ENCODE measurements around the gene GATA5. TPM values are rescaled to one million over a fixed set of nuclear protein-coding genes. Genes with fewer than 3 reads are reported as not detected.

GATA5 gene
- total and polyA plus RNA-seq, 2 donors (not counting 3 experiments of a cell fraction or from before 2014, with no cell fraction given) = not detected

DNA sequence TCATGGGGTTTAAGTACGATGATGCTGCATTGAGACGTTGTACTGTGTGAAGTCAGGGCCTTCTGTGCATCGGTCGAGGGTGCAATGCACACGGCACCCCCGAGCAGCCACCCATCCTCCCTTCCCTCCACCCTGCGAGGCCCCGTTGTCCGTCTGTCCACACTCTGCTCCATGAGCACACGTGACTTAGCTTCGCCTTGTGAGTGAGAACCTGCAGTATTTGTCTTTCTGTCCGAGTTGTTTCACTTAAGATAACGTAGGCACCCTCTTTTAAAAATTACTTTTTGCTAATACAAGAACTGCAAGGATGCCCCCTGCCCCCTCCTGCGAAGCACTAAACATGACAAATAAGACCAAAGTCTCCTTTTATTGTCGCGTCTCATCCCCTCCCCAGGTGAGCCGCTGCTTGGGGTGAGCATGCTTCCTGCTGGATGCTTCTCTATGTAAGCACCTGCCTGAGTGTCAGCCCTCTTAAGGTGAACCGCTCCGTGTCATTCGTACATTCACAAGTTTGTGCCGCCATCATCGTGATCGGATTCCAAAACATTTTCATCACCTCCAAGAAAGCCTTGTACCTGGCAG is 44.8 kb downstream of the GATA5 start:
- Histone ChIP-seq H3K27me3 (ENCODE audit: control insufficient read depth in 2 of 2, insufficient read depth in 2 of 2, low read length in 2 of 2) (peaks cover 23 to 26% of the 10 kb centered on the region in 2 experiments), H3K9me3 (replicated peaks; ENCODE audit: control insufficient read depth, insufficient read depth, low read length) (no peaks in the 10 kb centered on the region), H3K4me3 (replicated peaks in 1 of 3; ENCODE audit: insufficient read depth in 1 of 3, low read depth in 1 of 3, low read length in 3 of 3) (no peak overlapping the region), H3K27ac (ENCODE audit: insufficient read depth, low read depth, low read length) (no peak overlapping the region), H2AFZ (ENCODE audit: low read depth, low read length) (no peak overlapping the region), H3K9ac (replicated peaks; ENCODE audit: extremely low read depth, insufficient read depth, low read length) (no peak overlapping the region), H3K9me1 (replicated peaks; ENCODE audit: control insufficient read depth, extremely low read depth, insufficient read depth, low read length) (no peaks in the 10 kb centered on the region), H3K79me2 (ENCODE audit: control insufficient read depth, insufficient read depth, low read length) (no peaks in the 10 kb centered on the region), H3K4me2 (ENCODE audit: insufficient read depth, low read length) (no peak overlapping the region), H4K20me1 (replicated peaks; ENCODE audit: control insufficient read depth, extremely low read depth, insufficient read depth, low read length) (no peaks in the 10 kb centered on the region), H3K4me1 (ENCODE audit: control insufficient read depth, extremely low read depth, insufficient read depth, low read length) (no peaks in the 10 kb centered on the region), H3K36me3 (ENCODE audit: control insufficient read depth in 2 of 2, extremely low read depth in 1 of 2, insufficient read depth in 2 of 2, low read length in 2 of 2) (no peaks in the 10 kb centered on the region)
- intact Hi-C loops (cut with micrococcal nuclease) (no loop called here), dilution Hi-C loops (cut with MboI; ENCODE audit: extremely low pct_ligation_motif_present, low sequenced_read_pairs) (no loop called here)
- ChIA-PET POLR2A (no interaction called here), CTCF (interaction anchor here (1.0 kb wide), 1 partner anchor 21 kb away, joined by 3 read pairs; no protein-coding TSS in a partner anchor)
- no peak for FAIRE-seq
- TF ChIP-seq GATA2 (IDR thresholded peaks at IDR 0.05; ENCODE audit: insufficient read depth, insufficient read length, low read depth, low read length) (no peak), POLR2AphosphoS5 (IDR thresholded peaks at IDR 0.05; ENCODE audit: insufficient read depth, low read depth, low read length) (no peak), FOS (IDR thresholded peaks at IDR 0.05; ENCODE audit: borderline replicate concordance, insufficient read depth, low read length) (no peak), EZH2 (IDR thresholded peaks at IDR 0.05; ENCODE audit: borderline replicate concordance, low read depth, low read length, severe bottlenecking) (no peak), MYC (IDR thresholded peaks at IDR 0.05; ENCODE audit: low read depth, low read length) (no peak), JUN (IDR thresholded peaks at IDR 0.05; ENCODE audit: borderline replicate concordance, insufficient read depth, insufficient read length, low read depth) (no peak), POLR2A (IDR thresholded peaks at IDR 0.05; ENCODE audit: low read depth, low read length) (no peak)
- TF ChIP-seq, protein P1, sequence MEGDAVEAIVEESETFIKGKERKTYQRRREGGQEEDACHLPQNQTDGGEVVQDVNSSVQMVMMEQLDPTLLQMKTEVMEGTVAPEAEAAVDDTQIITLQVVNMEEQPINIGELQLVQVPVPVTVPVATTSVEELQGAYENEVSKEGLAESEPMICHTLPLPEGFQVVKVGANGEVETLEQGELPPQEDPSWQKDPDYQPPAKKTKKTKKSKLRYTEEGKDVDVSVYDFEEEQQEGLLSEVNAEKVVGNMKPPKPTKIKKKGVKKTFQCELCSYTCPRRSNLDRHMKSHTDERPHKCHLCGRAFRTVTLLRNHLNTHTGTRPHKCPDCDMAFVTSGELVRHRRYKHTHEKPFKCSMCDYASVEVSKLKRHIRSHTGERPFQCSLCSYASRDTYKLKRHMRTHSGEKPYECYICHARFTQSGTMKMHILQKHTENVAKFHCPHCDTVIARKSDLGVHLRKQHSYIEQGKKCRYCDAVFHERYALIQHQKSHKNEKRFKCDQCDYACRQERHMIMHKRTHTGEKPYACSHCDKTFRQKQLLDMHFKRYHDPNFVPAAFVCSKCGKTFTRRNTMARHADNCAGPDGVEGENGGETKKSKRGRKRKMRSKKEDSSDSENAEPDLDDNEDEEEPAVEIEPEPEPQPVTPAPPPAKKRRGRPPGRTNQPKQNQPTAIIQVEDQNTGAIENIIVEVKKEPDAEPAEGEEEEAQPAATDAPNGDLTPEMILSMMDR (IDR thresholded peaks at IDR 0.05; ENCODE audit: extremely low read depth in 1 of 2, insufficient read depth in 1 of 2, low read depth in 1 of 2, low read length in 2 of 2) = no peak
- TF ChIP-seq, protein P2, sequence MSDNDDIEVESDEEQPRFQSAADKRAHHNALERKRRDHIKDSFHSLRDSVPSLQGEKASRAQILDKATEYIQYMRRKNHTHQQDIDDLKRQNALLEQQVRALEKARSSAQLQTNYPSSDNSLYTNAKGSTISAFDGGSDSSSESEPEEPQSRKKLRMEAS (IDR thresholded peaks at IDR 0.05; ENCODE audit: insufficient read depth, insufficient read length) = no peak
- DNase-seq (ENCODE audit: low read depth, low spot score) = no peak
- BruUV-seq (replicated peaks) = no TSS peak

All from endothelial cell of umbilical vein (primary cell).